C4-2B (cell line): ENCODE data around the gene CDC37L1.

Experiments
- CTCF ChIP-seq: fragments of 450-650 bp; conservative IDR thresholded peaks from 2 replicates; pipeline ENCODE4 v1.5.1; 2017; ENCODE audit warnings: mild to moderate bottlenecking
- ZFX ChIP-seq: fragments of 450-650 bp; IDR thresholded peaks from 2 replicates; pipeline ENCODE4 v1.6.1; 2017

GRCh38 chr9:4690144-4690543 lies 10.8 kb downstream of the CDC37L1 start:
- TF ChIP-seq CTCF, result no peak
- no peak for TF ChIP-seq ZFX
